KOPT-K1 (cell line): ENCODE measurements around the gene BCAS3.
"Not testable (repeated sequence)": the region's sequence is repeated elsewhere in the genome, so short reads cannot be mapped to it uniquely, and the experiment has no call there.

ENCODE experiments used
- H3K27ac ChIP-seq: fragments of 200-600 bp; sonication (generic); 2 replicates; pipeline ENCODE4 v1.5.1; 2016; ENCODE audit warnings: antibody characterized with exemption, mild to moderate bottlenecking, low read depth, low read length; ENCODE audit not compliant: poor library complexity, severe bottlenecking
- H3K36me3 ChIP-seq: fragments of 200-600 bp; sonication (generic); 2 replicates; pipeline ENCODE4 v1.5.1; 2017; ENCODE audit warnings: antibody characterized with exemption, mild to moderate bottlenecking, low read length, moderate library complexity; ENCODE audit not compliant: insufficient read depth
- H3K9me3 ChIP-seq: fragments of 200-600 bp; sonication (generic); 2 replicates; pipeline ENCODE4 v1.5.1; 2017; ENCODE audit warnings: antibody characterized with exemption, low read length, mild to moderate bottlenecking; ENCODE audit not compliant: insufficient read depth, poor library complexity, severe bottlenecking

The BCAS3 gene

GRCh38 chr17:60920107-60920506 lies 242.5 kb downstream of the BCAS3 start:
- Histone ChIP-seq H3K27ac (no peak overlapping the region), H3K9me3 (peaks cover 9% of the 10 kb centered on the region), H3K36me3 (no peaks in the 10 kb centered on the region)

DNA sequence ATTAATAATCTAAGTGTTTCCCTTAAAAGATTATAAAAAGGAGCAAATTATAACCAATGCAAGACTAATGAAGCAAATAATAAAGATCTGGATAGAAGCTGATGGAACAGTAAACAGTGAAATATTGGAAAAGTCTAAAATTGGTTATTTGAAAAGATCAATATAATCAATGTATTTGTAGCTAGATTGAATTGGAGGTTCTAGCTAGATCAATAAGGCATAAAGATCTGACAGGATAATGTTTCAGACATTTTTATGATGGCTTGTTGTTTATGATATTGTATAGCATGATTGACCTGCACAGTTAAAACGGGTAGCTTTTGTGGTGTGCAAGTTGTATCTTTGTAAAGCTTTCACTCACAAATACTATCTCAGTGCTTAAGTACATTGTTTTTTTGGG lies 245.3 kb downstream of the BCAS3 start:
- Histone ChIP-seq H3K9me3 (no peaks in the 10 kb centered on the region), H3K27ac (no peak overlapping the region)

GRCh38 chr17:60926466-60927183 lies 249.0 kb downstream of the BCAS3 start:
- no peaks in the 10 kb centered on the region for H3K9me3 ChIP-seq
- no peaks in the 10 kb centered on the region for H3K36me3 ChIP-seq
- H3K27ac ChIP-seq = no peak overlapping the region

More for the DNA sequence above, 245.3 kb downstream of the BCAS3 start:
- H3K36me3 ChIP-seq = no peaks in the 10 kb centered on the region

DNA sequence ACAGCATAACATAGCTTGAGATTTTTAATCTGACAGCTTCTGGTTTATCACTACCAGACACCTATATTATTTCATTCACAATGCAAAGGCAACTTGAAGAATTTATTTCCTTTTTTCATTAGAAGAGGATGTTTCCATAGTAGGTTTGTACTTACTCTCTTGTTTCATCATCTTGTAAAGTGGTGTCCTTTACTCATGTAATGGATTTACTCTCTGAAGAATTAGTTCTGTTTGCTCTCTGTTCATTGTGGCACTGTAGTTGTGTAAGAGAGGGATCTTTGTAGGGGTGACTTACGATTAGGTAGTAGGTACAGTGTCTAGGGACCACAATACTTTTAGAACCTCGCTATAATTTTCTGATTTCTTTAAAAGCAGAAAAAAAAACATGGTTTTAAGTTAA lies 256.1 kb downstream of the BCAS3 start:
- Histone ChIP-seq H3K9me3 (no peaks in the 10 kb centered on the region), H3K36me3 (no peaks in the 10 kb centered on the region), H3K27ac (no peak overlapping the region)

GRCh38 chr17:60934723-60935122 lies 257.1 kb downstream of the BCAS3 start:
- Histone ChIP-seq H3K27ac (no peak overlapping the region), H3K9me3 (no peaks in the 10 kb centered on the region), H3K36me3 (no peaks in the 10 kb centered on the region)

DNA sequence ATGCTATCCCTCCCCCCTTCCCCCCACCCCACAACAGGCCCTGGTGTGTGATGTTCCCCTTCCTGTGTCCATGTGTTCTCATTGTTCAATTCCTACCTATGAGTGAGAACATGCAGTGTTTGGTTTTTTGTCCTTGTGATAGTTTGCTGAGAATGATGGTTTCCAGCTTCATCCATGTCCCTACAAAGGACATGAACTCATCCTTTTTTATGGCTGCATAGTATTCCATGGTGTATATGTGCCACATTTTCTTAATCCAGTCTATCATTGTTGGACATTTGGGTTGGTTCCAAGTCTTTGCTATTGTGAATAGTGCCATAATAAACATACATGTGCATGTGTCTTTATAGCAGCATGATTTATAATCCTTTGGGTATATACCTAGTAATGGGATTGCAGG lies 258.3 kb downstream of the BCAS3 start:
- not testable (repeated sequence) for H3K36me3 ChIP-seq, H3K9me3 ChIP-seq, H3K27ac ChIP-seq

DNA sequence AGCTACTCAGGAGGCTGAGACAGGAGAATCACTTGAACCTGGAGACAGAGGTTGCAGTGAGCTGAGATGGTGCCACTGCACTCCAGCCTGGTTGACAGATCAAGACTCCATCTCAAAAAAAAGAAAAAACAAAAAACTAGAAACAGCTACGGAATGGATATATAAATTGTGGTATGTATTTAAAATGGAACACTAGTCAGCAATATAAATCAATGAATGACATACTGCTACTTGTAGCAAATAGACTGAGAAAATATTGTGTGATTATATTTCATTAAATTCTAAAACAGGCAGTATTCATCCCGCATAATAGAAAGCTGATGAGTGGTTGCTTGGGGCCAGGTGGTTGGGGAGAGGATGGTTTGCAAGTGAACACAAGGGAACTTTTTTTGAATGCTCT lies 261.7 kb downstream of the BCAS3 start:
- Histone ChIP-seq H3K27ac (no peak overlapping the region), H3K36me3 (no peaks in the 10 kb centered on the region), H3K9me3 (no peaks in the 10 kb centered on the region)

DNA sequence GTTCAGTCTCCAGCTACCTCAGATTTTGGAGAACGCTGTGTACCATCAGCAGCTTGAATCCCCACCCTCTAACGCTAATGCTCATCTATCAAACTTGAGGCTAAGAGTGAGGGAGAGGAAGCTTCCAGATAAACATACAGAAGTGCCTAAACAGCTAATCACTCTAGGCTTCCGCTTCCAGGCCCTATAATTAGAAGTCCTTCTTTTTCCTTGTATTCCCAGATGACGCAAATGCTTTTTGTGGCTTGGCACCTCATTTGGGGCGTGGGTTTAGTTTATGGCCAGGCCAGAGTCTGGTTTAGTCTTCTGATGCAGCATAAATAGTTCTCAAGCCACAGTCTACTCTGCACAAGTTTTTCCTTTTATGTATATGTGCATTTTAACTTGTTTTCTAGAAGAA lies 263.4 kb downstream of the BCAS3 start:
- Histone ChIP-seq H3K9me3 (no peaks in the 10 kb centered on the region), H3K36me3 (no peaks in the 10 kb centered on the region), H3K27ac (no peak overlapping the region)

GRCh38 chr17:60941571-60941970 lies 263.9 kb downstream of the BCAS3 start:
- no peak overlapping the region for H3K27ac ChIP-seq
- no peaks in the 10 kb centered on the region for H3K36me3 ChIP-seq
- no peaks in the 10 kb centered on the region for H3K9me3 ChIP-seq

DNA sequence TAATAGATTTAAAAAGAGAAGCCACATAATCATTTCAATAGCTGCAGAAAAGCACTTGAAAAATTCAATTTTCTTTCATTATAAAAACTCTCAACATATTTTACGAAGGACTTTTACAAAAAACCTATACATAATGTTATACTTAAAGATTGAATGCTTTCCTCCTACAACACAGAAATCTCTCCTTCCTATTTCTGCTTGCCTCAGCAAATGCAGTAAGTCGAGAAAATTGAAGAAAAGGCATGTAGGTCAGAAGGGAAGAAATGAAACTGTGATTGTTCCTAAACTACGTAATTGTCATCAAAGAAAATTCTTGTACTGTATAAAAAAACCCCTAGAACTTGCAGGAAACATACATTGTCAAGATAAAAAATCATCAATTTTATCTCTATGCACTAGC lies 267.1 kb downstream of the BCAS3 start:
- Histone ChIP-seq H3K36me3 (no peaks in the 10 kb centered on the region), H3K27ac (no peak overlapping the region), H3K9me3 (no peaks in the 10 kb centered on the region)

- Histone ChIP-seq H3K36me3 (no peaks in the 10 kb centered on the region), H3K9me3 (no peaks in the 10 kb centered on the region), H3K27ac (no peak overlapping the region)
These were observed 269.4 kb downstream of the BCAS3 start for GRCh38 chr17:60947100-60947499.

GRCh38 chr17:60947543-60947942 lies 269.9 kb downstream of the BCAS3 start:
- H3K27ac ChIP-seq = no peak overlapping the region
- no peaks in the 10 kb centered on the region for H3K36me3 ChIP-seq
- H3K9me3 ChIP-seq = no peaks in the 10 kb centered on the region

GRCh38 chr17:60952747-60953146 lies 275.1 kb downstream of the BCAS3 start:
- H3K27ac ChIP-seq = no peak overlapping the region
- H3K36me3 ChIP-seq = no peaks in the 10 kb centered on the region
- no peaks in the 10 kb centered on the region for H3K9me3 ChIP-seq

GRCh38 chr17:60959011-60959410 lies 281.4 kb downstream of the BCAS3 start:
- no peaks in the 10 kb centered on the region for H3K36me3 ChIP-seq
- peaks cover 9% of the 10 kb centered on the region for H3K9me3 ChIP-seq
- no peak overlapping the region for H3K27ac ChIP-seq

- Histone ChIP-seq H3K27ac (no peak overlapping the region), H3K36me3 (no peaks in the 10 kb centered on the region), H3K9me3 (peaks cover 14% of the 10 kb centered on the region)
These were observed 282.0 kb downstream of the BCAS3 start for GRCh38 chr17:60959696-60960095.

DNA sequence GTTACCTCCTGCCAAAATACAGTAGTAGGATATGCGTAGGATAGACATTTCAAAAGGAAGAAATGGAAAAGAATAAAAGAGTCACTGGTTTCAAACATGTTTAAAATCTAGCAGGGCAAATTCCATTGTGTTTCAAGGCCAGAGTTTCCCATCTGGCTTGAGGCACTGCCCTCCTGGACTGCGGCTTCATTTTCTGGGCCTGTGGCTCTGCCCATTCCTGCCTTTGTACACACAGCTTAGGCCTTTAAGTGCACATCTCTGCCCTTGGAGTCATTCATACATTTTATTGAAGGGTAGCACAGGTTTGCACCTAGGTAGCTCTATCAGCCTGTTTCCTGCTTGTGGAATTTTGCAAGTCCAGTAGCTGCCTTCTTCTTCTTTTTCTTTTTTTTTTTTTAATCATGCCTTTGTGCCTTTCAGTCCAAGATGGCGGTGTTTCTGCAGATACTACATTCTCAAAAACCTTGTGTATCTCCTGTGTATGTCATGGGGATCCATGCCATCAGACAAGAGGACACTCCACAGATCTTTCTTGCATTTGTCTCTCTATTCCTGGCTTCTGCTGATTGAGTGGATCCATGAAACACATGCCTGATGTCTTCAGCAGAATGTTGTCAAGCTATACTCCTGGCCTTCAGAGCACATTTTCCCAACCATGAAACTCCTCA lies 282.9 kb downstream of the BCAS3 start:
- Histone ChIP-seq H3K27ac (no peak overlapping the region), H3K36me3 (no peaks in the 10 kb centered on the region), H3K9me3 (peaks cover 16% of the 10 kb centered on the region)
